GM04504 (cell line): ENCODE measurements around the gene ZC3H4.

Experiments used
- DNase-seq: peaks from one replicate; pipeline ENCODE4 v3.0.0-alpha.2; 2012; ENCODE audit warnings: low read depth

The ZC3H4 gene

GRCh38 chr19:47112997-47113849 is at the start of gene ZC3H4:
Gene ZC3H4 (minus strand): TSS chr19:47113776. CDS start chr19:47112584, 1,192 bp downstream.
- DNase-seq = peak; percentile 99

GRCh38 chr19:47161876-47162489 is 48.4 kb upstream of the ZC3H4 start:
- no peak for DNase-seq

- DNase-seq = no peak
These were observed 45.4 kb upstream of the ZC3H4 start for GRCh38 chr19:47158879-47159503.

GRCh38 chr19:47158367-47158791 is 44.8 kb upstream of the ZC3H4 start:
- DNase-seq = no peak

GRCh38 chr19:47157431-47158321 is 44.1 kb upstream of the ZC3H4 start:
- no peak for DNase-seq

- no peak for DNase-seq
These were observed 43.4 kb upstream of the ZC3H4 start for GRCh38 chr19:47156861-47157430.

- DNase-seq = no peak
These were observed 41.6 kb upstream of the ZC3H4 start for GRCh38 chr19:47155148-47155547.

GRCh38 chr19:47153266-47153665 is 39.7 kb upstream of the ZC3H4 start:
- DNase-seq = no peak

GRCh38 chr19:47152632-47153031 is 39.1 kb upstream of the ZC3H4 start:
- DNase-seq = no peak

GRCh38 chr19:47152205-47152604 is 38.6 kb upstream of the ZC3H4 start:
- DNase-seq = no peak

GRCh38 chr19:47151627-47152026 is 38.1 kb upstream of the ZC3H4 start:
- DNase-seq = no peak

- DNase-seq = no peak
These were observed 33.3 kb upstream of the ZC3H4 start for GRCh38 chr19:47146920-47147319.

GRCh38 chr19:47145639-47146486 is 32.3 kb upstream of the ZC3H4 start:
- DNase-seq = no peak

GRCh38 chr19:47144630-47145029 is 31.1 kb upstream of the ZC3H4 start:
- no peak for DNase-seq

GRCh38 chr19:47143322-47144073 is 29.9 kb upstream of the ZC3H4 start:
- DNase-seq = no peak

GRCh38 chr19:47142779-47143178 is 29.2 kb upstream of the ZC3H4 start:
- no peak for DNase-seq

- no peak for DNase-seq
These were observed 28.1 kb upstream of the ZC3H4 start for GRCh38 chr19:47141695-47142094.

GRCh38 chr19:47141252-47141651 is 27.7 kb upstream of the ZC3H4 start:
- peak; percentile 47 for DNase-seq

GRCh38 chr19:47135156-47135555 is 21.6 kb upstream of the ZC3H4 start:
- no peak for DNase-seq

GRCh38 chr19:47134545-47134944 is 21.0 kb upstream of the ZC3H4 start:
- DNase-seq = no peak
